AG04450 (cell line): ENCODE results near the gene HILPDA. TPM values are rescaled to one million over a fixed set of nuclear protein-coding genes. Genes with fewer than 3 reads are reported as not detected.
"Not testable (repeated sequence)": the region's sequence is repeated elsewhere in the genome, so short reads cannot be mapped to it uniquely, and the experiment has no call there.

Experiments used
- CTCF ChIA-PET: fragments of 300-600, 350-600 bp; formaldehyde crosslinking; extraction: SDS; loops from one replicate; lab custom pipeline; 2022; ENCODE audit warnings: antibody characterized with exemption, inconsistent platforms; lab: Charles Lee
- POLR2A ChIA-PET: fragments of 350-600 bp; formaldehyde crosslinking; extraction: SDS; loops from one replicate; lab custom pipeline; 2021; ENCODE audit warnings: antibody characterized with exemption, inconsistent platforms; lab: Yijun Ruan, JAX
- DNase-seq: peaks from one replicate; pipeline ENCODE4 v3.0.0-alpha.2; 2011; ENCODE audit warnings: low read depth, low spot score
- H3K27ac ChIP-seq: one replicate; pipeline ENCODE4 v1.5.1; 2012; ENCODE audit warnings: low read depth, low read length, control low read depth
- H3K27me3 ChIP-seq: one replicate; pipeline ENCODE4 v1.6.0; 2012; ENCODE audit warnings: low read length; ENCODE audit not compliant: control insufficient read depth, insufficient read depth
- H3K4me3 ChIP-seq: 2 replicates; pipeline ENCODE4 v1.5.1; 2011; ENCODE audit warnings: mild to moderate bottlenecking, low read depth, low read length, control low read depth
- H3K9me3 ChIP-seq: 2 replicates; pipeline ENCODE4 v1.5.1; 2012; ENCODE audit warnings: low read length; ENCODE audit not compliant: control insufficient read depth, insufficient read depth
- CTCF ChIP-seq: IDR thresholded peaks from 2 replicates; pipeline ENCODE4 v1.5.1; 2011; ENCODE audit warnings: low read depth, low read length, control low read depth, inconsistent platforms
- polyA plus RNA-seq: library from polyadenylated mRNA; depleted of rRNA; stranded (reverse); fragments of >200 nt; gene quantifications from 2 replicates; pipeline ENCODE4 v1.2.3, GENCODE V29; 2011

Gene HILPDA
- polyA plus RNA-seq, 1 experiment = 15.9 TPM

GRCh38 chr7:128459394-128459878, 3.8 kb downstream of the HILPDA start:
- Histone ChIP-seq H3K4me3 (no peak overlapping the region), H3K27me3 (no peaks in the 10 kb centered on the region), H3K27ac (no peak overlapping the region), H3K9me3 (no peaks in the 10 kb centered on the region; the same call in 1 of the 2 replicates)
- CTCF ChIA-PET = interaction anchor here (0.6 to 4.2 kb wide), 24 partner anchors 11 to 824 kb away, joined by 3 to 330 read pairs (median 4); partner anchors contain the start of gene METTL2B
- no peak for DNase-seq
- POLR2A ChIA-PET = interaction anchor here (0.6 kb wide), 1 partner anchor 32 kb away, joined by 3 read pairs; no protein-coding TSS in a partner anchor
- TF ChIP-seq CTCF = peak; percentile 84

GRCh38 chr7:128462460-128462859, 6.8 kb downstream of the HILPDA start:
- CTCF ChIA-PET = interaction anchor here (1.0 to 4.2 kb wide), 6 partner anchors 9 to 419 kb away, joined by 4 to 330 read pairs (median 12); partner anchors contain the start of gene RBM28
- no peak overlapping the region for H3K4me3 ChIP-seq
- POLR2A ChIA-PET = no interaction called here
- H3K27me3 ChIP-seq = no peaks in the 10 kb centered on the region
- DNase-seq = no peak
- TF ChIP-seq CTCF = no peak
- no peak overlapping the region for H3K27ac ChIP-seq
- H3K9me3 ChIP-seq = no peaks in the 10 kb centered on the region; the same call in 1 of the 2 replicates

DNA sequence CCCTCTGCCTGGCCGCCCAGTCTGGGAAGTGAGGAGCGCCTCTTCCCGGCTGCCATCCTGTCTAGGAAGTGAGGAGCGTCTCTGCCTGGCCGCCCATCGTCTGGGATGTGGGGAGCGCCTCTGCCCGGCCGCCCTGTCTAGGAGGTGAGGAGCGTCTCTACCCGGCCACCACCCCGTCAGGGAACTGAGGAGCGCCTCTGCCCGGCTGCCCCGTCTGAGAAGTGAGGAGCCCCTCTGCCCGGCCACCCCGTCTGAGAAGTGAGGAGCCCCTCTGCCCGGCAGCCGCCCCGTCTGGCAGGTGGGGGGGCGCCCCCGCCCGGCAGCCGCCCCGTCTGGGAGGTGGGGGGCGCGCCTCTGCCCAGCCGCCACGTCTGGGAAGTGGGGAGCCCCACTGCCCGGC, 7.7 kb downstream of the HILPDA start:
- H3K4me3 ChIP-seq, H3K9me3 ChIP-seq, H3K27me3 ChIP-seq, POLR2A ChIA-PET, DNase-seq, H3K27ac ChIP-seq, CTCF ChIA-PET: not testable (repeated sequence)

DNA sequence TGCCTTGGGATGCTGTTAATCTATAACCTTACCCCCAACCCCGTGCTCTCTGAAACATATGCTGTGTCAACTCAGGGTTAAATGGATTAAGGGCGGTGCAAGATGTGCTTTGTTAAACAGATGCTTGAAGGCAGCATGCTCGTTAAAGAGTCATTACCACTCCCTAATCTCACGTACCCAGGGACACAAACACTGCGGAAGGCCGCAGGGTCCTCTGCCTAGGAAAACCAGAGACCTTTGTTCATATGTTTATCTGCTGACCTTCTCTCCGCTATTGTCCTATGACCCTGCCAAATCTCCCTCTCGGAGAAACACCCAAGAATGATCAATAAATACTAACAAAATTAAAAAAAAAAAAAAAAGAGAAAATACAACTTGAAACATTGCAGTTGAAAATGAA, 8.3 kb downstream of the HILPDA start:
- H3K4me3 ChIP-seq, POLR2A ChIA-PET, H3K27me3 ChIP-seq, H3K9me3 ChIP-seq, CTCF ChIA-PET, H3K27ac ChIP-seq, DNase-seq: not testable (repeated sequence)

- H3K4me3 ChIP-seq, POLR2A ChIA-PET, DNase-seq, H3K27me3 ChIP-seq, H3K9me3 ChIP-seq, H3K27ac ChIP-seq, CTCF ChIA-PET: not testable (repeated sequence)
These were observed 11.2 kb downstream of the HILPDA start for GRCh38 chr7:128466871-128467270.

- POLR2A ChIA-PET = interaction anchor here (0.6 kb wide), 1 partner anchor 138 kb away, joined by 3 read pairs; no protein-coding TSS in a partner anchor
These were observed 21.0 kb downstream of the HILPDA start, which contains the start of gene METTL2B for GRCh38 chr7:128476402-128477335. Gene METTL2B (plus strand): TSS chr7:128476748. CDS start chr7:128476766, 18 bp downstream.

GRCh38 chr7:128477336-128477690, 21.6 kb downstream of the HILPDA start:
- DNase-seq, POLR2A ChIA-PET, CTCF ChIA-PET: not testable (repeated sequence)

More at GRCh38 chr7:128476402-128477335, 21.0 kb downstream of the HILPDA start, which contains the start of gene METTL2B:
- CTCF ChIA-PET = interaction anchor here (0.8 to 3.2 kb wide), 4 partner anchors 16 to 615 kb away, joined by 3 to 19 read pairs (median 8); no protein-coding TSS in a partner anchor
- peak; percentile 74 for DNase-seq
- not testable (repeated sequence) for H3K27me3 ChIP-seq, H3K9me3 ChIP-seq
- H3K27ac ChIP-seq = peak within 1 kb of the TSS; percentile 73
- peak within 1 kb of the TSS; percentile 77 for H3K4me3 ChIP-seq
- TF ChIP-seq CTCF = peak; percentile 47

GRCh38 chr7:128479082-128479481, 23.4 kb downstream of the HILPDA start:
- H3K9me3 ChIP-seq, H3K27ac ChIP-seq, H3K27me3 ChIP-seq, POLR2A ChIA-PET, DNase-seq, H3K4me3 ChIP-seq: not testable (repeated sequence)
- CTCF ChIA-PET = interaction anchor here (0.7 kb wide), 1 partner anchor 53 kb away, joined by 3 read pairs; no protein-coding TSS in a partner anchor

More at GRCh38 chr7:128477336-128477690, 21.6 kb downstream of the HILPDA start:
- H3K9me3 ChIP-seq, H3K27ac ChIP-seq, H3K27me3 ChIP-seq: not testable (repeated sequence)
- H3K4me3 ChIP-seq = peak overlapping the region; percentile 77
